Inferior parietal cortex (tissue), 1 donor: ENCODE measurements around the gene RAD21L1.

Source experiments
- DNase-seq: peaks from one replicate; pipeline ENCODE4 v3.0.0-alpha.2; 2016; ENCODE audit errors: extremely low spot score

Gene RAD21L1

DNA sequence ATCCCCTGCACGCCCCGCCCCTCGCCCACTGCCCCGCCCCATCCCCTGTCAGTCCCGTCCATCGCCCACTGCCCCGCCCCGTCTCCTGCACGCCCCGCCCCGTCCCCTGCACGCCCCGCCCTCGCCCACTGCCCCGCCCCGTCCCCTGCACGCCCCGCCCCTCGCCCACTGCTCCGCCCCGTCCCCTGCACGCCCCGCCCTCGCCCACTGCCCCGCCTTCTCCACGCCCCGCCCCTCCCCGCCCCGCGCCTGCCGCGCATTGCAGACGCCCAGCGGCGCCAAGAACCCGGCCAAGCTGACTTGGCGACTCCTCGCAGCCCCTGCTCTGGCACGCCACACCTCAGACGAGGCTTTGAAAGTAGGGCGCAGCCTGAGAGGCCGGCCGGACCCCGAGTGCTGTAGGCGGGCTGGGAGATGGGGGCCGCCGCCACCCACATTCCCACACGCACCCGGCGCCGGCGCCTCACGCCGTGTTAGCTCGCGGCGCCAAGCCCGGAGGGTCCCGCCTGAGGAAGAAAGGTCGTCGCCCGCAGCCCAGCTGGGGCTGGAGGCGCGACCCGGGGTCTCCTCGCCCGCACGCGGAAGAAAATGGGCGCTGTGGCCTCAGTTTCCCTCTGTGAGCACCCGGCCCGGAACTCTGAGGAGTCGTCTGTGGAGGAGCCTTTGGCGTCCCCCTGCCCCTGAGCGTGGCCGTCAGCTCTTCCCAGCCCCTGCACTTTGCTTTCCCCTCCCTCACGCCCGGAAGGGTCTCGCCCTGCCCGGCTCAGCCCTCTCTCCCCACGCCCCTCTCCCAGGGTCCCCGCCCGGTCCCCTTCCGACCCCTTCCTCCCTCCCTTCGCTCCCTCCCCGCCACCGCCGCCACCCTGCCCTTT, at the start of gene RAD21L1:
Gene RAD21L1 (plus strand): TSS at position 262 of the 872 bp plus-strand sequence. CDS start 2,410 bp downstream, outside the sequence.
- no peak for DNase-seq

DNA sequence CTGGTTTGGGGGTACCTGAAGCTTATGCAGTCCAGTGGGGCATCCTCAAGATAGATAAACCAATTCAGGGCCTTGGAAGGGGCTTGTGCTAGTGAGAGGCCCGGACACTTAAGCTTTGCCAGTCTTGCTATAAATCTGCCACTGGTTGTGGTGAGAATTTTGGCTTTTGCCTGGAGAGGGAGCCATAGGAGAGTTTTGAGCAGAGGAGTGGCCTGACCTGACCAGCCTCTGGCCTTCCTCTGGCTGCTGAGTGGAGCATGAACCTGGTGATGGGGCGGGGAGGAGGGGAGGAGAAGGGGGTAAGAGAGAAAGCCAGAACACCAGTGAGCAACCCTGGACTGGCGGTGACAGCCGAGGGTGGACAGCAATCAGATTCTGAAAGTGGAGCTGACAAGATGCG, 48.2 kb upstream of the RAD21L1 start:
- no peak for DNase-seq

DNA sequence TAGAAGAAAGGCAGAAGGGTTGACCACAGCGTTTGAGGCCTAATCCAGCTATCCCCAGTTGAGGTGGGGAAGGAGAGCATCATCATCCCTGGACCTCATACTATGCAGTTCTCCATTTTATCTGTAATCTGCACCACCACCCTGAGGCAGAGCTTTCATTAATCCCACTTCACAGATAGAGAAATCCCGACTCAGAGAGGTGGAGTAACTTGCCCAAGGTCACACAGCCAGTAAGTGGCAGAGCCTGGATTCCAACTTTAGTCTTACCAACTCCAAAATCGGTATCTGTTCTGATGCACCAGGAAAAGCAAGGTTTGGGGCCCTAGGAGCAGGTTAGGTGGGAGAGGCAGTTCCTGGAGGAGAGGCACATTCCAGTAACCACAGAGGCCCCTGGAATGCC, 47.7 kb upstream of the RAD21L1 start:
- DNase-seq = no peak

DNA sequence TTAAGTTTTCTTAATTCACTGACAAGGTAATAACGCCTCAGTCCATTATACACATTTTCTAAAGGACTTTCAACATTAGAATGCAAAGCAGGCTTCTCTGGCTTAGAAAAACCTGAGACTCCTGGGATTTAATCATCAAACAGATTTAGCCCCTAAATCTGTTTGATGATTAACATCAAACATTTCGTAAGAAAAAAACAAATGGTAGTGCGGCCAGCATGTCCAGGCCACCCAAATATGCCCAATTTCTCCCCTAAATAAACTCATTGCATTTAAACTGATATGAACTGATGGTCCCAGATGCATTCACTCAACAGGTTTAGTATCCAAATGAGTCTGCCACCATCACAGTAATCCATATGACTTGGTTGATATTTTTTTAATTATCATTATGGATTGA, 47.2 kb upstream of the RAD21L1 start:
- no peak for DNase-seq

DNA sequence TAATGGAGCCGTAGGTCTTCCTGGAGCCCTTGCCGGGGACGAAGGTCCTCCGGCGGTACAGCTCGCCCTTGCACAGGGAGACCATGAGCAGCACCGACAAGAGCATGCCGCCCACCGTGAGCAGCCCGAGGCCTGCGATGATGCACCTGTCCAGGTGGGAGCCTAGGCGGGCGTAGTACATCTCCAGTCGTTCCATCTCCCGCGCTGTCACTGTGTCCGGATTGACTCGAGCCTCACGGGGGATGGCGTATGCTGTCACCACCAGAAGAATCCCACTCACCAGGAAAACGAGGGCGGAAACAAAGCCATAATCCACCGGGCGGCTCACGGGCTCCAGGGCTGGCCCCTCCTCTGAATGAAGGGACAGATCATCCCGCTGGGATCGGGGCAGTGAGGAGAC, 44.9 kb upstream of the RAD21L1 start:
- DNase-seq = no peak

DNA sequence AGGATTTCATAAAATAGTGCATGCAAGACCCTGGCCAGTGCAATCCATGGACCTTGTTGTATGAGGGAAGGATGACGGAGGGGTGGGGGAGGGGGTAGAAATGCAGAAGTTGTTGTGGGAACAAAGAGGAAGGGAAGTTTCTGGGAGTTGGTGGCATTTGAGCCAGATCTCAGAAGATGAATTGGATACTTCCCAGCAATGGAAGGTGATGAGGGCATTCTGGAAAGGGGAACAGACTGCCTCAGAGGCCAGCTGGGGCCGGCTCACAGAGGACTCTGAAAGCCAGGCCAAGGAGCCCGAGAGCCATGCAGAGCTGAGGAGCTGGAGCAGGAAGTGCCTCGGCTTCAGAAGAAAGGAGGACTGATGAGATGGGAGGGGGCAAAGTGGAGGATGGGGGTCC, 43.7 kb upstream of the RAD21L1 start:
- DNase-seq = no peak

DNA sequence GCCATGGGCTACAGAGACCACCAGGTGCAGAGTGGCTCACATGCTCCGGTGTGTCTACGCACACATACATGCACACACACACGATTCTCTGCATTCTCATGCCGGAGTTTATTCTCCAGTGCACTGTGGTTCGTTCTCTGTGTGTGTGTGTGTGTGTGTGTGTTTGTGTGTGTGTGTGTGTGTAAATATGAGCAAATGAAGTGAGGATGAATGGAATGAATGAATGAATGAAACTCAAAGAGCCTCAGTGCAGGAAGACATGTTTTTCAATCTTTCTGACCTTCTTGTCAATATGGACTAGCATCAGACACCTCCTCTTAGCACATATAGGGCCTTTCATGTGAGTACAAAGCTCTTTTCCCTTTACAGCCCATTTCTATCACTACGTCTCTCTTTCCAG, 42.7 kb upstream of the RAD21L1 start:
- no peak for DNase-seq

DNA sequence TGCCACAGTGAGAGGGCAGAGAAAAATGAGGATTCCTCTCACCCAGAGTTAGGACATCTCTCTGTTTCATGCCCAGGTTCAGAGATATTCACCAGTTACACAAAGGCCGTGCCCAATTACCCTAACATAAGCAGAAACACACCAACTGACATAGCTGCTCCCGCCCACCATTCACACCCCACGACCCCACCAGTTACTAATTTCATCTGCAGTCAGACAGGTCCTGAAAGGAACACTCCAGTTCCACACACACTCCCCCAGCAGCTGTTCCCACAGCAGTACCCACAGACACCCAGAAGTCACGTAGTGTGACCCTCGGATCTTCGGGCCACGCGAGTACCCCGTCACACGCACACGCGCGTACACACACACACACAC, 41.6 kb upstream of the RAD21L1 start:
- no peak for DNase-seq

DNA sequence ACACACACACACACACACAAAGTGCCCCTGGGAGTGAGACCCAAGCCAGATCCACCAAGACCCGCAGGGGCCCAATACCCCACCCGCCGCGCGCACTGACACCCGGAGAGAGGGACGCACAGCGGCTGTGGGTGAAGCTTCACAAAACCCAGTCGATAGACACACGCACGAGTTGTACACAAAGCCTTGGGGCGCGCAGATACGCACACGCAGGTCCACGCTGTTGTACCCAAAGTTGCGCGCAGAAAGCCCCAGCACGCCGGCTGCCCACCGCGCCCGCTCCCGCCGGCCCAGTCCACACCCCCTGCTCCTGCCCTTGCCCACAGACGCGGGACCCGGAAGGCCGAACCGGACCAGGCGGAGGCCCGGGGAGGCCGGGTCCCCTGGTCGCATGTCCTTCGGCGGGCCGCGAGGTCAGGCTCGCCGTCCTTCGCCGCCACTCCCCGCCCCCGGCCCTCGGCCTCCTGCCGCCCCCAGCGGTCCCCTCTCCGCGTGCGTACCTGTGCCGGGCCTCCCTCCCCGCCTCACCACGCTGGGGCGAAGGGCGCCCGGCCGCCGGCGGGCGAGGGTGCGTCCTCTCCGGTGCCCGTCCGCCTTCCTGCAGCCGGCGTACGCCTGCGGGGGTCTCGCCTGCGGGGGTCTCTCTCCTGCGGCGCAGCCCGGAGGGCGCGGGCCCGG, 41.1 kb upstream of the RAD21L1 start, which contains the start of gene TMEM74B:
Gene TMEM74B (minus strand): TSS at position 344 of the 678 bp plus-strand sequence. CDS start 1,180 bp downstream, outside the sequence.
- no peak for DNase-seq

DNA sequence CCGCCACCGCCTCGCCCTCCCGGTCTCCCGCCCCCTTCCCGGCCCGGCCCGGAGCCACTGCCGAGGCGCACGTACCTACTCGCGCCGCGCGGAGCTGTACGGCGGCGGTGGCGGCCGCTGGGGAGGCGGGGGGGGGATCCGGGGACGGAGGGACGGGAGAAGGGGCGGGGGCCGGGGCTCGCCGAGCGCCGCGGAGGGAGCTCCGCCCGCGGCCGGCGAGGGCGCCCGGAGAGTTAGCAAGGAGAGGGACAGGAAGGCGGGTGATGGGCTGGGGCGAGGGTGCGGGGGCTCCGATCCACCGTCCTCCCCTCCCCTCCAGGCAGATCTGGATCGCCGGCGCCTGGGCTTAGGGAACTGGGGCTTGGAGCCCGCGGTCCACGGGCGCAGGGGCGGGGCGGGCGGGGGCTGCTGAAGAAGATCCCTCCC, 40.5 kb upstream of the RAD21L1 start:
- no peak for DNase-seq

DNA sequence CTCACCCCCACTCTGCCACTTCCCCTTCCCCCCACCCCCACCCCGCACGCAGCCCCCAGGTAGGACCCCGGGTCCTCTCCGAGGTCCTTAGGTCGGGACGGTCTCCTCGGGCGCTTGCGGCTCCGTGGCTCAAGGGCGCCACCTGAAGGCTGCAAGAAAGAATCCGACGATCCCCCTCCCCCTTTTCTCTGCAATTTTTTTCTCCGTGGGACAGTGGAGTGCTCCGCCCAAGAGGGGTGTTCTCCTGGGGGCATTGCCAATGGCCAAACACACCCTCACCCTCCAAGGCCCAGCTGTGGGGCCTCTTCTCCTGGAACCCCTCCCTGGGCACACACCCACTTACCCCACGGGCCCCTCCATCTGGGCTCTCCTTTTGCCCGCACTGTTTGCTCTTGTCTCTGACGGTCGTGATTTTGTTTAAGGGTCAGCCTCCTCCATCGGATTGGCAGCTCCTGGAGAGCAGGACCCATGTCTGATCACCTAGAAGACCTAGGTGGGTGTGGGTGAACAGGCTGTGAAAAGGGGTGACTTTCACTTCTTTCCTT, 40.0 kb upstream of the RAD21L1 start:
- no peak for DNase-seq

DNA sequence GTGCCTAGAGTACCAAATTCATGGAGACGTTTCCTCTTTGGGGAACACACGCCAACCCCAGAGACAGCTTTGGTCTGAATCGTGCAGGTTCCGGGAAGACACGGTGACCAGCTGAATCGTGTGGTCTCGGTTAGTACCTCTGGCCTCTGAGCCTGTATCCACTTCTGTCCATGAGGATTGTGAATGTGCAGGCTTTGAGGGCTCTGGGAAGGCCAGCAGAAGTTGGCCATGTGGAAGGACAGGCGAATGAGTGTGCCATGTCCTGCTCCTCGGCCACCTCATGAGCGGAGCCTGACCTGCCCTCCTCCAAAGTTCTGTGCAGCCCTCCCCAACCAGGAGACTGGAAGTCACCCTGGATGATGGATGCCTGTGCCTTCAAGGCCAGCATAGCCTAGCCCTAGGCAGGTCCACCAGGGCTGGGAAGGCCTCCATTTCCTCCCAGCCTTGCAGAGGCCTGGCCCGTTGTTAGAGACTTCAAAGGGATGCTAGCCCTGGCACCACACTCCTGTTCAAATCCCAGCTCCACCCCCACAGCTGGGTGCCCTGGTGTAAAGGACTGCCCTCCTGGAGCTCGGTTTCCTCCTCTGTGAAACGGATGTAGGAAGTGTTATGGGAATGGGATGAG, 39.4 kb upstream of the RAD21L1 start:
- DNase-seq = no peak

DNA sequence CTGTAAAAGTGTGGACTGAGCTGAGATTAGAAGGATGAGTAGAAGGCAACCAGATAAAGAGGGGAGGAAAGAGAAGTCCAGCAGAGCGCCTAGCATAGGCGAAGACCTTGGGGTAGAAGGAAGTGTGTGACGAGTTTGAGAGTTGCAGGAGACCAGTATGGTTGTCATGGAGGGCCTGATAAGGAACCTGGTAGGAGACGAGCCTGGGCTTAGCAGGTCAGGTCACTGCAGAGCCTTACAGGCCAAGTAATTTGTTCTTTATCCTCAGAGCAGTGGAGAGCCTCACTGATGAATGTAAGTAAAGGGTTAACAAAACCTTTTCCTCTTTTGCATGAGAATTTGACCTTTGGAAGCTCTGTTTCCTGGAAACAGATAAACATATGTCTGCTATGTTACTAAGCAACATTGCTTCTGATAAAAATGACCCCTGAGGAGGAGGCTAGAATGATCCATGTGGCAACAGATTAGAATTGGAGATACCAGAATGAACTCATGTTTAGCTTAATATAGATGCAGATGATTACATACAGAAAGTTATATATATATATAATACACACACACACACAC, 38.2 kb upstream of the RAD21L1 start:
- no peak for DNase-seq

DNA sequence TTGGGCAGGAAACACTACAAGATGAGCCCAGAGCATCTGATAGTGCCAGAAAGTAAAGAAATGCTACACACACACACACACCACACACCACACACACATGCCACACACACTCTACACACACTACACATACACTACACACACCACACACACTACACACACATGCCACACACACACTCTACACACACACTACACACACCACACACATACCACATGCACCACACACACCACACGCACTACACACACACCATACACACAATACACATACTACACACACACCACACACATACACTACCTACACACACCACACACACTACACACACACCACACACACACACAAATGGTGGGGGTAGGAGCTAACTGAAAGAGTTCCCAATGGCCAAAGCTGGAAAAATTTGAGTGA, 37.5 kb upstream of the RAD21L1 start:
- DNase-seq = no peak

DNA sequence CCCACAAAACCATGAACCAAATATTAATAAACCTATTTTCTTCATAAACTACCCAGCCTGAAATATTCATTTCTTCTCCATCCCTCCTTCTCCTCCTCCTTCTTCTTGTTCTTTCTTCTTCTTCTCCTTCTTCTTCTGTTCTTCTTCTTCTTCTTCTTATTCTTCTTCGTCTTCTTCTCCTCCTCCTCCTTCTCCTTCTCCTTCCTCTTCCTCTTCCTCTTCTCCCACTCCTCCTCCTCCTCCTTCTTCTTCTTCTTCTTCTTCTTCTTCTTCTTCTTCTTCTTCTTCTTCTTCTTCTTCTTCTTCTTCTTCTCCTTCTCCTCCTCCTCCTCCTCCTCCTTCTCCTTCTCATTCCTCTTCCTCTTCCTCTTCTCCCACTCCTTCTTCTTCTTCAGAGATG, 36.0 kb upstream of the RAD21L1 start:
- DNase-seq = no peak

DNA sequence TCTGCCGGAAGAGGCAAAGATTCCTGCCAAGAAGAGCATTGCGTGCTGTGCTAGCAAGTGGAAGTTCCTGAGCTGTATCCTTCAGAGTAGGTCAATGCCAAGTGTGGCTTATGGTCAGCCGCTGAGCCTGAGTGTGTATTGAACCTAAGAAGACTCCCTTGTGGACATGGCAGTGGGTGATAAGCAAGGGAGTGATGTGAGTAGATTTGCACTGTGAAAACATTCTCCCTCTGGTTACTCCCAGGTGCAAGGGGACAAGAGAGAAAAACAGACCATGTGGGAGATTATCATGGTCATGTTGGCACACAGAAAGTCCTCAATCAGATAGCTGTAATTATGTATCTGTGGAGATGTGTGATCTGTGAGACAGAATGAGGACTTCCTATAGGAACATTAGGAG, 35.0 kb upstream of the RAD21L1 start:
- no peak for DNase-seq

DNA sequence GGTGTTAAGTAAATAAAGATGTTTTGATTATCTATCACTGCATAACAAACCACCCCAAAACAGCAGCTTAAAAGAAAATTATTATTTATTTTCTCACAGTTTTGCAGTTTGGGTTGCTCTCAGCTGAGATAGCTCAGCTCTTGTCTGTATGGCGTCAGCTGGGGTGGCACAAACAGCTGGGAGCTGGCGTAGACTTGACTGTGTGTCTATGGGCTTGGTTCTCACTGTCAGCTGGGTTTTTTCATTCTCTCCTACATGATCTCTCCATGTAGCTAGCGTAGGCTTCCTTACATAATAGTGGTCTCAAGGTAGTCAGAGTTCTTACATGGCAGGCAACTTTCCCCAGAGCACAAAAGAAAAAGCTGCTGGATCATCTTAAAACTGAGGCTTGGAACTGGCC, 34.5 kb upstream of the RAD21L1 start:
- DNase-seq = no peak

DNA sequence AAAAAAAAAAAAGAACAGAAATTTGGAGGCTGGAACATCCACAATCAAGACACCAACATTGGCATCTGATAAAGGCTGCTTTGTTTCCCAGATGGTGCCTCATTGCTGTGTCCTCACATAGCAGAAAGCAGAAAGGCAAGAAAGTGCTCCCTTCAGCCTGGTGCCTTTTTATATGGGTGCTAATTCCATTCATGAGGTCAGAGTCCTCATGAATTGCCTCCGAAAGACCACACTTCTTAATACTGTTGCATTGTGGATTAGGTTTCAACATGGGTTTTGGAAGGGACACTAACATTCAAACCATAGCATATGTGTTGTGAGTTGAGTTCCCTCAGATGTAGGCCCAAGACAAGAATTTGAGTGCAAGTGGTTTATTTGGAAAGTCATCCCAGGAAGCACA, 30.6 kb upstream of the RAD21L1 start:
- no peak for DNase-seq

DNA sequence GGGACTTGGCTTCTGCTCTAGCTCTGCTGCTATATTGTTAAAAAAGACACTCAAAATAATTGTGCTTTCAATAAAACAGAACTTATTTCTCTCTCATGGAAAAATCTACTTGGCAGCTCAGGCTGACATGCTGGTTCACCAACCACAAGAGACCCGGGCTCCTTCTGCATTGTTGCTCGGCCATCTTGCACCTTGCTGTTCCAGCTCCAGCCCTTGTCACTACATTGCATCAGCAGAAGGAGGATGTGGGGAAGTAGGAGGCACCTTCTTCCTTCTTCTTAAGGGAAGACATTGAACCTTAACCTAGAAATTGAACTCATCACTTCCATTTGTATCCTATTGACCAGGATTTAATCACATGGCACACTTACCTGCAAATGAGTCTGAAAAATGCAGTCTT, 29.2 kb upstream of the RAD21L1 start:
- DNase-seq = no peak

DNA sequence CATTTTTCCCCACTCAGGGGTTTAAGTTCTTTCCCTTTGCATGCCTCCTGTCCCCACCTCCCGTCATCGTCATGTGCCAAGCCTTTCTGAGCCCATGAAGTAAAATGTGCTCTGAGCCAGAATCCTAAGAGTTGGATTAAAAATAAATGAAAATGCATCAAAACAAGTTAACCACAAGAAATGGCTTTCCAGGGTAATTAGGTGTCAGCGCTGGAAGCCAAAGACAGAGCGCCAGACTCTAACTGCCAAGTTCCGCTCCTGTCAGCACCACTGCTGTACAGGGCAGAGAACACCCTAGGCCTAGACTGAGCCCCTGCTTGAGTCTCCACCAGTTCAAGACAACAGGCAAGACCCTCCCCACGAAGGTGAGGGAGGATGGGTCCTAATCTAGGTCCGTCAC, 28.0 kb upstream of the RAD21L1 start:
- no peak for DNase-seq

DNA sequence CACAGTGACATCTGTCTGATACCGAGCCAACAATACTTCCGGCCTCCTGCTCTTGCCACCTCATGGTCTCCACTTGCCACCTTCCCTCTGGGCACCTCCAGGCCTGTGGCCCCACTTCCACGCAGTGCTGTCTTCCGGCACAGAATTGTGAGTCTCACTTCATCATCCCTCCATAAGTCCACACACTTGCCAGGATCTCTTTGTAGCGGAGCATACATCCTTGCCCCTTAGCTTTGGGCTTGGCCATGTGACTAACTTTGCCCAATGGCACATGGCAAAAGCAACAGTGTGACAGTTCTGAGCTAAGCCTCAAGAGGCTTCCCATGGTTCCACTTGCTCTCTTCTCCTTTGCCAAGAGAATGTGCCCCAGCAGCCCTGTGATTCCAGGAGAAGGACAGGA, 27.1 kb upstream of the RAD21L1 start:
- no peak for DNase-seq

DNA sequence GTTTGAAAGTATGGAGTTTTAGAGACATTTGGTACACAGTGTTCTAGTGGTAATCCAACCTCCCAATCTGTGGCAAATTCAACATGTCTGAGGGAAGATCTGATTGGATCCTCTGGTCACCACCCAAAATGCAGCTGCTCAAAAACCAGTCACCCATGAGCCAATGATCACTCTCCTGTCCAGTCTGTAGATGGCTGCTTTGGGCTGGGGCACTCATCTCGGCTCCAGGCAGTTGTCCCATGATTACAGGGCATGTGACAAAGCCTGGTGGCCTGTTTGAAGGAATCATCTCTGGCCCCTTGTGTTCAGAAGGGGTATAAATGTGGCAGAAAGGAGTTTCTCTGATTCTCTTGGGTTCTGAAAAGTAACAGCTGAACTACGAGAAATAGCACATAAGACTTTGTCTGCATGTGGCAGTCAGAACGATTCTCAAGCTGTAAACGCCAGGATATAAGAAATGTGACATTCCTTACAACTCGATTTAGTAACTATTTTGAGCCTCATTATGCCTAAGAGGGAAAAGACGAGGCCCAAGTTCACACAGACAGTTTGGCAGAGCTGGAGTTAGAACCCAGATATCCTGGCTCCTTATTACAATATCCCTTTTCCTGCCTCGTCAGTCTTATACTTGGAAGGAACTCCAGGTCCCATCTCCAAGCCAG, 26.5 kb upstream of the RAD21L1 start:
- DNase-seq = no peak
